Keratinocyte (primary cell): ENCODE data around the gene SF3A2. TPM values are rescaled to one million over a fixed set of nuclear protein-coding genes. Genes with fewer than 3 reads are reported as not detected.

Experiments
- DNase-seq: peaks from one replicate; pipeline ENCODE4 v3.0.0-alpha.2; 2011; ENCODE audit warnings: low read depth, missing footprints, low spot score
- FAIRE-seq: peaks from 2 replicates; lab custom pipeline; 2011; peaks lifted over from hg19 to GRCh38; lab: Jason Lieb, UNC
- H2AFZ ChIP-seq: 2 replicates; pipeline ENCODE4 v1.6.0; 2012; ENCODE audit warnings: low read length, control low read depth, inconsistent platforms; ENCODE audit not compliant: control insufficient read depth
- H3K27ac ChIP-seq: 2 replicates; pipeline ENCODE4 v1.5.1; 2011; ENCODE audit warnings: low read length; ENCODE audit not compliant: control insufficient read depth, insufficient read depth
- H3K27me3 ChIP-seq: 3 replicates; pipeline ENCODE4 v1.6.0; 2011; ENCODE audit warnings: low read length; ENCODE audit not compliant: control insufficient read depth, insufficient read depth; ENCODE audit errors: extremely low read depth
- H3K36me3 ChIP-seq, 2 experiments: 2 replicates in 1 of 2; 3 replicates in 1 of 2; pipeline ENCODE4 v1.5.1; 2011; ENCODE audit warnings: low read length in 2 of 2, mild to moderate bottlenecking in 1 of 2; ENCODE audit not compliant: control insufficient read depth in 2 of 2, insufficient read depth in 2 of 2; ENCODE audit errors: extremely low read depth in 1 of 2
- H3K4me1 ChIP-seq: 3 replicates; pipeline ENCODE4 v1.5.1; 2011; ENCODE audit warnings: low read length; ENCODE audit not compliant: control insufficient read depth, insufficient read depth; ENCODE audit errors: extremely low read depth
- H3K4me2 ChIP-seq: 3 replicates; pipeline ENCODE4 v1.6.0; 2011; ENCODE audit warnings: low read depth, low read length; ENCODE audit not compliant: control insufficient read depth, insufficient read depth; ENCODE audit errors: extremely low read depth
- H3K4me3 ChIP-seq, 3 experiments: fragments of 200-600 bp in 1 of 3; sonication (generic) in 1 of 3; 2 replicates in 2 of 3; 3 replicates in 1 of 3; pipeline ENCODE4 v1.5.1; 2011 to 2016; ENCODE audit warnings: low read length in 3 of 3, mild to moderate bottlenecking in 3 of 3, control low read depth in 2 of 3, inconsistent platforms in 1 of 3, low read depth in 1 of 3, mixed read lengths in 1 of 3, mixed run types in 1 of 3, moderate library complexity in 1 of 3; ENCODE audit not compliant: control insufficient read depth in 2 of 3, insufficient read depth in 2 of 3; ENCODE audit errors: extremely low read depth in 1 of 3
- H3K79me2 ChIP-seq: 2 replicates; pipeline ENCODE4 v1.6.0; 2012; ENCODE audit warnings: low read length; ENCODE audit not compliant: control insufficient read depth, insufficient read depth
- H3K9ac ChIP-seq: 3 replicates; pipeline ENCODE4 v1.6.0; 2011; ENCODE audit warnings: low read length; ENCODE audit not compliant: control insufficient read depth, insufficient read depth; ENCODE audit errors: extremely low read depth
- H3K9me1 ChIP-seq: 3 replicates; pipeline ENCODE4 v1.6.0; 2011; ENCODE audit warnings: low read length; ENCODE audit not compliant: control insufficient read depth, insufficient read depth; ENCODE audit errors: extremely low read depth
- H3K9me3 ChIP-seq: 2 replicates; pipeline ENCODE4 v1.5.1; 2012; ENCODE audit warnings: low read depth, low read length; ENCODE audit not compliant: control insufficient read depth
- H4K20me1 ChIP-seq: 3 replicates; pipeline ENCODE4 v1.6.0; 2011; ENCODE audit warnings: low read length; ENCODE audit not compliant: control insufficient read depth, insufficient read depth; ENCODE audit errors: extremely low read depth
- EZH2 ChIP-seq: IDR thresholded peaks from one replicate; pipeline ENCODE4 v1.6.1; 2012; ENCODE audit warnings: inconsistent platforms, mild to moderate bottlenecking, low read length, moderate library complexity
- dilution Hi-C: fragments of 300-500 bp; cut with MboI; formaldehyde crosslinking; loops from one replicate; pipeline ENCODE4 v1.7.0; 2020; ENCODE audit warnings: low sequenced_read_pairs; ENCODE audit not compliant: extremely low pct_ligation_motif_present
- polyA plus RNA-seq, 5 experiments: library from polyadenylated mRNA; depleted of rRNA in 3 of 5; stranded (reverse) in 3 of 5; stranded (forward) in 1 of 5; unstranded in 1 of 5; fragments of >200 nt; gene quantifications; 1 replicate in 1 of 5; 2 replicates in 3 of 5; 3 replicates in 1 of 5; pipeline versions ENCODE4 v1.2.1 to v1.2.3, GENCODE V29; 2011 to 2012; ENCODE audit warnings: missing spikeins in 2 of 5, low read depth in 1 of 5, low replicate concordance in 1 of 5
- TF ChIP-seq, protein P1 (sequence below), 3 experiments: IDR thresholded peaks in 1 of 3; conservative IDR thresholded peaks in 1 of 3; optimal IDR thresholded peaks in 1 of 3; 2 replicates in 2 of 3; 3 replicates in 1 of 3; pipeline versions ENCODE3 to v1.5.1; 2011; ENCODE audit warnings: low read length in 3 of 3, mild to moderate bottlenecking in 3 of 3, moderate library complexity in 2 of 3, control low read depth in 1 of 3, inconsistent platforms in 1 of 3; ENCODE audit not compliant: insufficient read depth in 2 of 3; ENCODE audit errors: extremely low read depth in 1 of 3

SF3A2 gene
- polyA plus RNA-seq, 1 donor (not counting 4 experiments of a cell fraction or from before 2014, with no cell fraction given), result 4.7 TPM

DNA sequence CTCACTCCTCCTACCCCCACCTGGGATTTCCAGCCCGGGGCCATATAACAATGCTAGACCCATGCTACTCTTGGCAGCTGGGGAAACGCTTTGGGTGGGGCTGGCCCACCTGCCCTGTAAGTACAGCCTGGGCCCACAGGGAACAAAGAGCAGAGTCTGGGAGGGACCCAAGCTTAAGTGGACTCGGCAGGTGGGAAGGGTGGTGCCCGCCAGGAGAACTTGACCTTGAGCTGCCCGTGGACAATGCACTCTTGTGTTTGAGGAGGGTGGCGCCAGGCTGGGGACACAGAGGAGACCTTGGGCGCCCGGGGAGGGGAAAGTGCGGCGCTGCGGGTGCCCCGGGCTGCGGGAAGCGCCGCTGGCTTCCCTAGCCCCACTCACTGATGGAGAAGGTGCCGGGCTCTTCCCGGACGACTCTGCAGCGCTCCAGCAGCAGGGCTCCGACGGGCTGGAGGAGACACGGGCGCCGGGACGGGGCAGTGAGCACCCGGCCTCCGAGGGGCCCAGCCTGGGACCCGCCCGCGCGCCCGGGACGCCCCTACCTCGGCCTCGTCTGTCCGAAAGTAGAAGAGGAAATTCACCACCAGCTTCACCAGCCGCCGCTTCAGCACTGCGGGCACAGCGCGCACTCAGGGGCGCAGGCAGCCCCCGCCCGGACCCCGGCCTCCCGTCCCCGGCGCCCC is 1.1 kb upstream of the SF3A2 start:
- FAIRE-seq, result no peak
- Histone ChIP-seq H3K27me3 (no peaks in the 10 kb centered on the region), H3K36me3 (peaks cover 15 to 35% of the 10 kb centered on the region in 2 experiments), H3K9me1 (peaks cover 7% of the 10 kb centered on the region), H2AFZ (no peak overlapping the region), H3K4me3 (peak overlapping the region; percentile 70 to 91 (median 86)), H3K9ac (peak overlapping the region; percentile 90), H3K4me2 (peak overlapping the region; percentile 95), H3K9me3 (no peaks in the 10 kb centered on the region), H3K4me1 (peaks cover 35% of the 10 kb centered on the region), H4K20me1 (peaks cover 8% of the 10 kb centered on the region), H3K27ac (peak overlapping the region; percentile 94), H3K79me2 (peaks cover 72% of the 10 kb centered on the region)
- DNase-seq, result no peak
- dilution Hi-C loops, result no loop called here
- no peak for TF ChIP-seq EZH2
- TF ChIP-seq, protein P1, sequence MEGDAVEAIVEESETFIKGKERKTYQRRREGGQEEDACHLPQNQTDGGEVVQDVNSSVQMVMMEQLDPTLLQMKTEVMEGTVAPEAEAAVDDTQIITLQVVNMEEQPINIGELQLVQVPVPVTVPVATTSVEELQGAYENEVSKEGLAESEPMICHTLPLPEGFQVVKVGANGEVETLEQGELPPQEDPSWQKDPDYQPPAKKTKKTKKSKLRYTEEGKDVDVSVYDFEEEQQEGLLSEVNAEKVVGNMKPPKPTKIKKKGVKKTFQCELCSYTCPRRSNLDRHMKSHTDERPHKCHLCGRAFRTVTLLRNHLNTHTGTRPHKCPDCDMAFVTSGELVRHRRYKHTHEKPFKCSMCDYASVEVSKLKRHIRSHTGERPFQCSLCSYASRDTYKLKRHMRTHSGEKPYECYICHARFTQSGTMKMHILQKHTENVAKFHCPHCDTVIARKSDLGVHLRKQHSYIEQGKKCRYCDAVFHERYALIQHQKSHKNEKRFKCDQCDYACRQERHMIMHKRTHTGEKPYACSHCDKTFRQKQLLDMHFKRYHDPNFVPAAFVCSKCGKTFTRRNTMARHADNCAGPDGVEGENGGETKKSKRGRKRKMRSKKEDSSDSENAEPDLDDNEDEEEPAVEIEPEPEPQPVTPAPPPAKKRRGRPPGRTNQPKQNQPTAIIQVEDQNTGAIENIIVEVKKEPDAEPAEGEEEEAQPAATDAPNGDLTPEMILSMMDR (optimal IDR thresholded peaks at IDR 0.05 in 1 of 3, IDR thresholded peaks at IDR 0.05 in 1 of 3, conservative IDR thresholded peaks at IDR 0.05 in 1 of 3; ENCODE audit: extremely low read depth in 1 of 3, insufficient read depth in 2 of 3, low read length in 3 of 3), result no peak

DNA sequence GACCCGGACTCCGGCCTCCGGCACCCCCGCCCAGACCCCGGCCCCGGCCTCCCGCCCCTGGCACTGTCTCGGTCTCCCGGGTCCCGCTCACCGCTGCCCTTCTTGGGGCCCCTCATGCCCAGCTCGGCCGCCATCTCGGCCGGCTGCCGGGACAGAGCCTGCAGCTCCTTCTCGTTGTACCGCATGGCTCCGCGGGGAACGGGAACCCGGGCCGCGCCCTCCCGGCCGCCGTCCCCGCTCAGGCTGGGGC is 635 bp upstream of the SF3A2 start:
- H3K4me1 ChIP-seq, result peaks cover 40% of the 10 kb centered on the region

More for the DNA sequence above, 635 bp upstream of the SF3A2 start:
- DNase-seq (no peak), FAIRE-seq (no peak)
- Histone ChIP-seq H3K27me3 (no peaks in the 10 kb centered on the region), H3K9me1 (peaks cover 7% of the 10 kb centered on the region), H2AFZ (no peak overlapping the region), H3K4me3 (peak overlapping the region; percentile 70 to 91 (median 86)), H3K27ac (peak overlapping the region; percentile 94), H3K9me3 (no peaks in the 10 kb centered on the region), H3K79me2 (peaks cover 76% of the 10 kb centered on the region), H3K36me3 (peaks cover 14 to 36% of the 10 kb centered on the region in 2 experiments), H3K4me2 (no peak overlapping the region), H4K20me1 (peaks cover 13% of the 10 kb centered on the region), H3K9ac (peak overlapping the region; percentile 90)
- dilution Hi-C loops, result no loop called here
- TF ChIP-seq, protein P1 (optimal IDR thresholded peaks at IDR 0.05 in 1 of 3, IDR thresholded peaks at IDR 0.05 in 1 of 3, conservative IDR thresholded peaks at IDR 0.05 in 1 of 3; ENCODE audit: extremely low read depth in 1 of 3, insufficient read depth in 2 of 3, low read length in 3 of 3), result no peak
- TF ChIP-seq EZH2, result no peak
